Amniotic epithelial cell (primary cell): Measurements from ENCODE around the gene APLP2.
"Not testable (repeated sequence)": the region's sequence is repeated elsewhere in the genome, so short reads cannot be mapped to it uniquely, and the experiment has no call there.

ENCODE experiments used
- DNase-seq: peaks from one replicate; pipeline ENCODE4 v3.0.0-alpha.2; 2010; ENCODE audit warnings: low read depth

Gene APLP2

GRCh38 chr11:130170345-130170744, 100.7 kb downstream of the APLP2 start:
- DNase-seq, result no peak

GRCh38 chr11:130171534-130171933, 101.8 kb downstream of the APLP2 start:
- DNase-seq, result no peak

- DNase-seq, result not testable (repeated sequence)
These were observed 102.3 kb downstream of the APLP2 start for GRCh38 chr11:130172001-130172400.

GRCh38 chr11:130174642-130175041, 104.9 kb downstream of the APLP2 start:
- DNase-seq, result no peak

GRCh38 chr11:130175898-130176297, 106.2 kb downstream of the APLP2 start:
- DNase-seq, result no peak

- DNase-seq, result no peak
These were observed 108.1 kb downstream of the APLP2 start for GRCh38 chr11:130177782-130178181.

- DNase-seq, result no peak
These were observed 109.0 kb downstream of the APLP2 start for GRCh38 chr11:130178441-130179339.

- DNase-seq, result no peak
These were observed 110.0 kb downstream of the APLP2 start for GRCh38 chr11:130179396-130180306.

- peak; percentile 32 for DNase-seq
These were observed 110.8 kb downstream of the APLP2 start for GRCh38 chr11:130180491-130180890.

GRCh38 chr11:130180896-130181294, 111.2 kb downstream of the APLP2 start:
- DNase-seq, result no peak

GRCh38 chr11:130181295-130182272, 111.9 kb downstream of the APLP2 start:
- DNase-seq, result peak; percentile 82

- DNase-seq, result no peak
These were observed 114.3 kb downstream of the APLP2 start for GRCh38 chr11:130183878-130184610.

- no peak for DNase-seq
These were observed 117.4 kb downstream of the APLP2 start for GRCh38 chr11:130187096-130187495.

GRCh38 chr11:130188047-130188446, 118.4 kb downstream of the APLP2 start:
- no peak for DNase-seq

- DNase-seq, result no peak
These were observed 119.1 kb downstream of the APLP2 start for GRCh38 chr11:130188585-130189347.

GRCh38 chr11:130189492-130190210, 120.0 kb downstream of the APLP2 start:
- DNase-seq, result no peak

- no peak for DNase-seq
These were observed 120.7 kb downstream of the APLP2 start for GRCh38 chr11:130190371-130190881.

- DNase-seq, result no peak
These were observed 122.2 kb downstream of the APLP2 start for GRCh38 chr11:130191896-130192295.

- no peak for DNase-seq
These were observed 123.2 kb downstream of the APLP2 start for GRCh38 chr11:130192845-130193267.
